D341Med (cell line): Measurements from ENCODE around the gene PFDN6.
A peak's percentile ranks its signal among the peaks of the same experiment; 100 is the strongest.

Source experiments
- DNase-seq: peaks from one replicate; pipeline ENCODE4 v3.0.0; 2012; ENCODE audit warnings: low spot score

The PFDN6 gene

GRCh38 chr6:33317419-33317668 lies 27.9 kb downstream of the PFDN6 start:
- peak; percentile 87 for DNase-seq

- peak; percentile 93 for DNase-seq
These were observed 28.4 kb downstream of the PFDN6 start, which contains the start of gene ZBTB22 for GRCh38 chr6:33317669-33318425. Gene ZBTB22, minus strand, starts transcription at chr6:33317744. Its CDS starts 828 bp downstream, at chr6:33316916.

GRCh38 chr6:33318426-33319073 lies 29.1 kb downstream of the PFDN6 start:
- no peak for DNase-seq

- DNase-seq, result no peak
These were observed 30.5 kb downstream of the PFDN6 start for GRCh38 chr6:33319939-33320314.

GRCh38 chr6:33320315-33321181 lies 31.1 kb downstream of the PFDN6 start:
- no peak for DNase-seq

- DNase-seq, result no peak
These were observed 31.8 kb downstream of the PFDN6 start for GRCh38 chr6:33321227-33321626.

GRCh38 chr6:33323623-33323948 lies 34.2 kb downstream of the PFDN6 start:
- DNase-seq, result no peak

GRCh38 chr6:33324125-33324524 lies 34.7 kb downstream of the PFDN6 start:
- DNase-seq, result no peak

- DNase-seq, result no peak
These were observed 39.7 kb downstream of the PFDN6 start for GRCh38 chr6:33329058-33329457.

- DNase-seq, result no peak
These were observed 41.3 kb downstream of the PFDN6 start for GRCh38 chr6:33330736-33331135.

GRCh38 chr6:33333666-33334065 lies 44.3 kb downstream of the PFDN6 start:
- DNase-seq, result no peak

GRCh38 chr6:33335916-33336315 lies 46.5 kb downstream of the PFDN6 start:
- DNase-seq, result no peak

- DNase-seq, result no peak
These were observed 47.1 kb downstream of the PFDN6 start for GRCh38 chr6:33336495-33336894.

- DNase-seq, result no peak
These were observed 49.8 kb downstream of the PFDN6 start for GRCh38 chr6:33339193-33339592.
